ENCODE measurements around the gene CORIN.

CORIN gene

DNA sequence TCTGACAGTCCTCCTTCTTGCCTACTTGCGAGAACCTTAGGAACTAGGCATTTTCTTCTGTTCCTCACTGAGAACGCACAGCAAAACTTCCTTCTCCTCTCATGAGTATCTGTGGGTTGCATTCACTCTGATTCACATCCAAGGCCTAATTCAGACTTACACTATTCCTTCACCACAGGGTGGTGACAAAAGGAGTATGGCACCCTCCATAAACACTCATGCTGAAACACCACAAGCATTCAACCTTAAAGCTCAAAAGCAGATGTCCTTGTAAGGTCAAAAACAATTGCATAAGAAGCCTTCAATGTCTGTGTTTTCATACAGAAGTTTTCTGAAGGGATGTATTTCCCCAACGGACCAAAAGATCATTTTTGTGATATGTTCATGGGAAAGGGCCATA, 147.3 kb downstream of the CORIN start:
- DNase-seq (ENCODE audit: low read depth) = no peak

DNA sequence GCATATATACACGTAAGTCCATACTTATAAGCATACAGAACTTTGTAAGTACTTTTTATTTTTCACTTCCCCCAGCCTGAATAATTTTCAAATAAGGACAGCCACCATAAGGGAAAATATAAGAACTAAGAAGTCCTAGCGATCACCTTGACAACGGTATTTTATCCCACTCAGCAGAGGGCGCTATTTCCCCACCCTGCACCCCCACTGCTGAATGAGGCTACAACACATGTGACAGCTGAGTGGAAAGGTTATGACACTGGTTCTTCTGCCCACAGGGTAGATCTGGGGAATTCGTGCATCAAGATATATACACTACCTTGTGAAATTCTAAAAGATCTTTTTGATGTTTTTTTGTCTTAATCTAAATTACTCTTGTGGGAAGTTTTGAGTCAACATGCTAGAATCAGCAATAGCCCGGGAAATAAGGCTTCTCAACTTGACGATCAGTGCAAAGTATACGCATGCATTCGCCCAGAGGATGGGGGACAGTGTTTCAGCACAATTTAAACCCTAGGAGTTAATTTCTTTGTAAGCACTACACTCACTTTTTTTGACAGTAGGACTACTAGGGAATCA, 151.5 kb downstream of the CORIN start:
- DNase-seq (ENCODE audit: low read depth) = peak; percentile 46

DNA sequence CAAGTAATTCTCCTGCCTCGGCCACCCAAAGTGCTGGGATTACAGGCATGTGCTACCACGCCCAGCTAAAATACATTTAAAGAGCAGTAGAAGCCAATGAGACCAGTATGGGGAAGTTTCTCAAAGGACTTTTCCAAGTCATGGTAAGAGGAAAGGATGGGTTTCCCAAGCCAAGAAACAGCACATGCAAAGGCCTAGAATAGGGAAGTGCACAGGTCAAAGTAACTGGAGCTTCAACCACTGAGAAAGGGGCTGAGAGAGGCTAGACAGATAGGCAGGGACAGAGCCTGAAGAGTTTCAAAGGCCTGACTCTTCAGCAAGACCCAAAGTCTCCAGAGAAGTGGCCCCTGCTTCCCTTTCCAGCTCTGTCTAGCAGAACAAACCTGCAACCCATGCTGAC, 162.1 kb downstream of the CORIN start:
- DNase-seq (ENCODE audit: low read depth) = no peak

DNA sequence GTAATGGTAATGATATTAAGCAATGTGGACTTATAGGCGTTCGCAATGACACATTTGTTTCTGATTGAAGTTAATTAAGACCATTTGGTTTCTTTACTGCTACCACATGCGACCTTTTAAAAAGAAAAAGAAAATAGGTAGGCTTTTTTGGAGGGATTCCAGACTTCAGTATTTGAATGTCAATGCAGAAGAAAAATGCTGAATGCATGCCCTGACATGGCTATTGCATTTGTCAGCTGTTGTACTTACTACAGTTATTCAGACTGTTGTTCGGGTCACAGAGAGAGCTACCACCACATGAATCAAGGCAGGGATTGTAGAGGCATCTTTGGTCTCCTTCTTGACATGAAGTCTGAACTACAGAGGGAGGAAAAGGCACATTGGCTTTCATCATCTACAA, 163.7 kb downstream of the CORIN start:
- no peak for DNase-seq (ENCODE audit: low read depth)

DNA sequence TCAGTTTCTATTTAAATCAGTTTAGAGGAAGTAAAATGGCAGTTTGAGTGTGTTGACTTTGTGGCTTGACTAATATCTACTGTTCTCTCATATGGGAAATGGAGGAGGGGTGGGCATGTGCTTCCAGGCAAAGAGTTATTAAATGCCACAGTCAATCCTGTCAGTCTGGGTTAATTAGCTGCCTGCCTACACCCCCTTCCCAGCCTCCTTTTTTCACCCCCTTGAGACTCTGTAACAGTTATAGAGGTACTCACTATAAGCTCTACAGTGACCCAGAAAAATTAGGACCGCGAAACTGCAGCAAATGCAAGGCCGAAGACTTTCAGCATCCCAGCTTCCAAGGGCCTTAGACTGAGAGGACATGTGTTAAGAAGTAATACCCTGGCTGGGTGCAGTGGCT, 165.2 kb downstream of the CORIN start:
- no peak for DNase-seq (ENCODE audit: low read depth)

DNA sequence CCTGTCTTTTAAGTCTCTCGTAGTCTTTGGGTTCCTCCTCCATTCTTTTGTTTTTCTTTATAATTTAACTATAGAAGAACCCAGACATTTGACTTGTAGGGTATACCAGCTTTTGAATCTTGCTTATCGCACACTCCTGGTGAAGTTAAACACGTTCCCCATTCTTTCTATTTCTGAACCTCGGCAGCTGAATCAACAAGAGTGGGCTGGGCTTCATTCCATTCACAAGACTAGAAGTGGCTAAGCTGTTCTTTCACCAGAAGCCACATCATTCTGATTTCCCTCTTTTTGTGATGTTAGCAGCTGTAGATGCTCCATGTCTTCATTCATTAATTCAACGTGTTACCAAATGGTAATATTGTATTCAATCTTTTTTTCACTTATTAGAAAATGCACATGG, 167.9 kb downstream of the CORIN start:
- DNase-seq (ENCODE audit: low read depth) = no peak

DNA sequence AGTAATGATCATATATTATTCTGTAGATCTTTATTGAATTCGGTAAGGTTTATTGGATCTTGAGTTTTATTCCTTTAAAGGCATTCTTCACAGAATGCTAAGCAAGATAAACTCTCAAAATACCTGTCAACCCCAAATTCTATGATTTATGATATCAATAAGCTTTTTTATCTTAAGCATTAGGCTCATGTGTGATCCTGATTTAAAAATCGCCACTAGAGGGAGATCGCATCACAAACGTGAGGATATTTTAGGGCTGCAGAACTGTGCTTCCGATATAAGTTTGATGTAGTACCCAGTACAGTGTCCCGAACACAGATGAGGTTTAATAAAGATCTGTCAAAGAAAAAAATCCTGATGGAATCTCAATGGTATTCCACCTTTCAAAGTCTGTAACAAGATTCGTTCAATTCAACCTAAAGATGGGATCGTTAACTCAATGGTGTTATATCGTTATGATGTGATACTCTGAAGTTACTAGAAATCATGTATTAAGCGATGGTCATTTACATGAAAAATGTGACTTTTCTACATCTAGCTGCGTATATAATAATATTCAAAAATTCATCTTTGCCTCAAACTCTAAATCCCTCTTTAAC, 169.0 kb downstream of the CORIN start:
- no peak for DNase-seq (ENCODE audit: low read depth)

DNA sequence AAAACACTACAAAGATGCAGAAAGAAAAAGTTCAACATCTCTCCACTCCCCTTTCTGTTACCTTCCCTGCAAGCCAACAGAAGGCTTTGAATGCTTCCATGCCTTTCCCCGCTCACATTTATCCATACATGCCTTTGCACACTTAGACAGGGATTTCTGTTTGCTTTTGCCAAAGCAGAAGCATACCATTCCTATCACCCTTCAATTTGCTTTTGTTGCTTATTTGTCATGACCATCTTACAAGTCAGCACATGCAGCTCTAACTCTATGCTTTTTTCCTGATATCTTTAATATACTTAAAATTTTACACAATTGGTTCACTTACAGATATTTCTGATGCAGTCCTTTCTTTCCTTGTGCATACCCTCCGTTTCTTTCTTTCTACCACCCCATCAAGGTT, 169.6 kb downstream of the CORIN start:
- DNase-seq (ENCODE audit: low read depth) = no peak

DNA sequence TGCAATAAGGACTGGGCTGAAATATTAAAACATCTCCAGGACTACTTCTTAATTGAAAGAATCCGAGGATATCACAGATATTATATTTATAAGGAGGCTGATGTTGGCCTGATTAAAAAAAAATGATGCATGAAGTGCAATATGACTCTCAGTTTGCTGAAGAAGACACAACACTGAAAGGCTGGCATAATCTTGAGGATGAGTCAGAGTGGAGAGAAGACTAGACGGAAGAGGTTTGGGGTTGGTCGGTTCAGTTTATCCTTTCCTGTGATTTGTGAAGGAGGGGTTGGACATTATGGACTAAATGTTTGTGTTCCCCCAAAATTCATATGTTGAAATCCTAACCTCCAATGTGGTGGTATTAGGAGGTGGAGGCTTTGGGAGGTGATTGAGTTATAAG, 170.3 kb downstream of the CORIN start:
- no peak for DNase-seq (ENCODE audit: low read depth)

DNA sequence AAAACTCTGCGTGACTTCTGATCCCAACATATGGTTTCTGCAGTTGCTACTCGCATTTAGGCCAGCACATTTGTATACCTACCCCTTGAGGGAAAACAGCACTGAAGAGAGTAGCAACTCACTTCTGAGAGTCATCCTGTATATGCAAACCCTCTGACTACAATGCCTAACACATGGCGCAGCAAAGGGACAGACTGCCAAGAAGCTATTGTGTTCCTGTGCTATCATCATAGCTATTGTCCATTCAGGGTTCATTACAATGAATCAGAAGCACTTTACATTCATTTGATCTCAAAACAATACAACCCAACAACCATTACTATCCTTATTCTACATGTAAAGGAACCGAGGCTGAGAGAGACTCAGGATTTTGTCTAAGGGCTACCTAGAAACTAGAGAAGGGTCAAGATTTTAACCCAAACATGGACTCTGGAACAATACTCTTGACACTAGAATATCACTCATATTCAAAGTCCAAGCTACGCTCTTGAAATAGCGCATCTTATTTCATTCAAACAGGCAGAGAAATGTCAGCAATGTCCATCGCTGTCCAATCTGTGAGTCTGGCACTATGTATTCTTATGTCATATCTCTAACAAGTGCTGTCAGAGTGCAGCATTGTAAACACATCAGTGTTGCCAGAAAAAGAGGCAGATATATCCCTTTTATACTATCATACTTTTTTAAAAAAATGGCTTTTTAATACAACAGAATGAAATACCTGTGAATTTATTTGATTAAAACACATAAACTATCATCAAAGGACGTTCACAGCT, 173.6 kb downstream of the CORIN start:
- DNase-seq (ENCODE audit: low read depth) = no peak

DNA sequence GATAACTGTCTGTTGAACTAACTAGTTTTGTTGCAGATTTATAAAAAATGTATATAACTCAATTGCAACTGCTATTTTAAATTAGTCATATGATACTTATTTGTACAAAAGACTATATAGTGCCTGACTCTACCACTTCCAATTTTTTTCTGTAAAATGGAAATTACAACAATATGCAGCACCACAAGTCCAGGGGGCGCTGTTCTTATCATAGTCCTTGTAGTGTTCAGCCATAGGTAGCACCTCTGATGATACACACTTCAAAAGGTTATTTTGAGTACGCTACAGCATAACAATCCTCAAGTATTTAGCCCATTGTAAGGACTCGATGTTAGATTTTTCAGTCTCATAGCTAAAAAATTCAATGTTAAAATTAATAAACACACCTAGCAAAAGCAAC, 174.9 kb downstream of the CORIN start:
- no peak for DNase-seq (ENCODE audit: low read depth)

DNA sequence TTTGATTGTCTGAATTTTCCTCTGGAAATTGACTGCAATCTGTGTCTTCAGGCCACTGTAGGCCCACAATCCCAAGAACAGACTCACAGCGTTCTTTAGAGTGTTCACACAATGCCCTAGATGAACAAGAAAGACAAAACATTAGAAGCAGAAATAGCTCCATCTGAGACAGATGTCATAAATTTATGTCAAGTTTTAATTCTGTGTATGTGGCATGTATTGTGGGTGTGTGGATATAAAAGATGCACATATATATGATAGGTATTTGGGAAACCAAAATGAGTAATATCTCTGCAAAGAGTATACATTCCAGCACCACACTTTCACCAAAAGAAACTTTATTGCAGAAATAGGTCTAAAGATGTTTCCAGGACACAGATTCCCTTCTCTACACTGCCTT, 176.1 kb downstream of the CORIN start:
- no peak for DNase-seq (ENCODE audit: low read depth)

DNA sequence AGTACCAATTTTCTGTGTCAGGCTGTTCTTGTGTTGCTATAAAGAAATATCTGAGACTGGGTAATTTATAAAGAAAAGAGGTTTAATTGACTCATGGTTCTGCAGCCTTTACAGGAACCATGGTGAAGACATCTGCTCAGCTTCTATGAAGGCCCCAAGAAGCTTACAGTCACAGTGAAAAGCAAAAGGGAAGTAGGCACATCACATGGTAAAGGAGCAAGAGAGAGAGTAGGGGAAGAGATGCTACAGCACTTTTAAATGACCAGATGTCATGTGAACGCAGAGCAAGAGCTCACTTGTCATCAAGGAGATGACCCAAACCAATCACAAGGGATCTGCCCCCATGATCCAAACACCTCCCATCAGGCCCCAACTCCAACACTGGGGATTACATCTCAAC, 178.5 kb downstream of the CORIN start:
- DNase-seq (ENCODE audit: low read depth) = no peak

DNA sequence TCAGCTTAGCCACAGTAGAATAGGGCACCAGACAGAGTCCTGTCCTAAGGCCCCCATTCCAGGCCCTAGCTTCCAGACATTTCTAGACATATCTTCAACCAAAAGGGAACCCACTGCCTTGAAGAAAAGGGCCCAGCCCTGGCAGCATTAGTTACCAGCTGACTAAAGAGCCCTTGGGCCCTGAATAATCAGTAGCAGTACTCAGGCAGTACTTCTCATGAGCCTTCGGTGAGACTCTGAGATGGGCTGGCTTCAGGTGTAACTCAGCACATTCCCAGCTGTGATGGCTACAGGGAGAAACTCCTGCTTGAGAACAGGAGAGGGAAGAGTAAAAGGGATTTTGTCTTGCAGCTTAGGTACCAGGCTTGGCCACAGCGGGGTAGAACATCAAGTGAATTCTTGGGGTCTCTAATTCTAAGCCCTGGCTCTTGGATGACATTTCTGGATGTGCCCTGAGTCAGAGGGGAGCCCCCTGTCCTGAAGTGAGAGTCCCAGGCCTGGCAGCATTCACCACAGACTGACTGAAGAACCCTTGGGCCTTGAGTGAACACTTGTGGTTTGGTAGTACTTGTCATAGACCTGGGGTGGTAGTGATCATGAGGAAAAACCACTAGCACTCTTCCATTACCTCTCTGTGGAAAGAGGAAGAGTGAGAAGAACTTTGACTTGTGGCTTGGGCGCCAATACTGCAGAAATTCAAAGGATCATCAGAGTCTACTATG, 182.7 kb downstream of the CORIN start:
- DNase-seq (ENCODE audit: low read depth) = no peak

DNA sequence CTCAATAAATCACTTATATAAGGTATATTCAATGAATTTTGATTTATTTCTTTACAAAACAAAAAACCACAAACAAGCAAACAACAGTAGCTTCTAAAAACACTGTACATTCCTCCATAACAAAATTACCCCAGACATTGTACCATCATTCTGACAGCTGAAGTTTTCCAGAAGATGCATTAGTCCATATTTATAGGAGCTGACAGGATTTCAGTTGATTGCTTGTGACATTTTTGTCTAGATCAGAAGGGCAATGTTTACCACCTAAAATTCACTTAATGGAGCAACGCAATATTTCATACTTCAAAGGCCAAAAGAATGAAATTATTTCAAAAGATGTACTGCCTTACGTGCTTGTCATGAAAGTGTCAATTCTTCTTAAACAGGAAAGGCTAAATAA, 185.8 kb downstream of the CORIN start:
- DNase-seq (ENCODE audit: low read depth) = no peak

DNA sequence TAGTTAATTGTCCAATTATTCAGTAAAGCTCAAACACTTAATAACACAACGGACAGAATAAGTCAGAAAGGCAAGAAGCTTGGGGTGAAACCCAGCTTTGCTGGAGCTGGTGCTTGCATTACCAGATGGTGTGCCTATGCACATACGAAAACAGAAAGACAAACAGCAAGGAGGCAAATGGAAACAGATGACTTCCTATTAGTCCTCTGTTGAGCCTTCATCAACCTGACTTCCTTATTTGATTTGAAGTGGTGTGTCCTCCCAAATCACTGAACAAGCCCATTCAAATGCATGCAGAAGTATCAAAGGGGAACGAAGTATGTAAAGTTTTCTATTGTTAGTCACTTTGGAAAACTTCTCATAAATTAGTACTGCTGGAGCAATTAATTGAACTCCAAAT, 186.6 kb downstream of the CORIN start:
- DNase-seq (ENCODE audit: low read depth) = no peak

DNA sequence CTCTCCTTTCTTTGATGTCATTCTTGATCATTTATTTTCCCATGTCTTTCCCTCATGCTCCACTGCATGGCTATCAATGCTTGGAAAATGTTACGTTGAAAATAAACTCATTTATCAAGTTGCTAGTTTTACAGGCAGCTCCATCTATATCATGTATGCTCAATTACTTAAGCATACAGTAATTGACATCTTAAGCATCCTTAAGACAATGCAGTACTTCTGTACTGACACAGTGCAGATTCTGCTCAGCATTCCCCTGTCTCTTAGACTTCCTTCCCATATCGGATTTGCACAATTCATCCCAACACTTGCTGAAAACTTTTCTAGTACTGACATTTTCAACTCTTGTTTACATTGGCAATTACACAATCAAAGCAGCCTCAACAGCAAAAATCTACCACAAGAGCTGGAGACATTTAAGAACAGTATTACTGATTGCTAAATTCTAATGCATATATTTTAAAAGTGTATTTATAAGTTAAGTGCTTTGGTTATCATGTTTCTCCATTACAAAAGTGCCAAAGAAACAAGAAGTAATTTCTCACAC, 187.2 kb downstream of the CORIN start:
- no peak for DNase-seq (ENCODE audit: low read depth)

DNA sequence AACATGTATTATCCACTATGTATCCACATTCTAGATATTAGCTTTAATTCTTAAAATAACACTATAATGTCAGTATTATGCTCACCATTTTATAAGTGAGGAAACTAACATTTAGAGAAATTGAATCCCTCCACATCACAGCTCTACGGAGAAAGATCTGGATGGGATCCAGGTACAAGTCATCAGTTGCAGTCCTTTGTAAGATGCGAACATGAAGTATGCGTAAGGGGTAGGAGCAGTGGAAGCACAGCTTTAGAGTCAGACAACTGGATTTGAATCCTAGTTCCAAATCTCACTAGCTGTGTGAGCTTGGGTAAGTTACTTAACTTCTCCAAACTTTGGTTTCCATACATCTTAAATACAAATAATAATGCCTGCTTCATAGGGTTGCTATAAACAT, 190.3 kb downstream of the CORIN start:
- DNase-seq (ENCODE audit: low read depth) = no peak

DNA sequence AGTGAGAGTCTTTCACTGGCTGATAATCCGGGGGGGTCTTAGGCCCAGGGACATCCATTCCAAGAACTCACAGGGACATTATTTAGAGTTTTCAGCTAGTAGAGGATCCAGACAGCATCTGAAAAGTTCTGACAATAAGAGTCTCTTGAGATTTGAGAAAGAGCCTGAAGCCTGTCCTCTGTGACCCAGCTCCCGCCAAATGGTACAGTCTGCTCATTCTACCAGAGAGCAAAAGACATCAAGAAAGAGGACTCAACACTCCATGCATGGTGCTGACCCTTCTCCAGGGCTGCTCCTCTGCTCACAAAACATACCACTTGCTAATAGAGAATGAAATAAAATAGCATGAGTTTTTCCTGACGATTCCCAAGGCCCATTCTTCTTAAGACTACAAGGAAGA, 190.8 kb downstream of the CORIN start:
- DNase-seq (ENCODE audit: low read depth) = no peak

DNA sequence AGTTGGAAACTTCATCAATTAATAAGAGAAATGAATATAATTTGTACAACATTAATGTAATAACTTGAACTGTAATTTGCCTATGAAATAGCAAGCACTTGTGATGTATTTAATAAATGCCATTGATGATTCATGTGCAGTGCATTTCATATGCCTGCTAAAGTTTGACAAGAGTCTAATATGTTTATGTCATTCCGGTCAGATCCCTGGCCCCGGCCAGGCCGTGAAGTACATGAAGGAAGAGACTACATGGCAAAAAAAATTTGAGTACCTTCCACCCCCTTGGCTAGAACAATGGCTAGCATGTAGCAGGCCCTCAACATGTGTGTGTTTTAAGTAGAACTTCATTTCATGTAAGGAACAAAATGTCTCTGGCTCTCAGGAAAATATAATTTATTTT, 191.5 kb downstream of the CORIN start:
- DNase-seq (ENCODE audit: low read depth) = no peak

DNA sequence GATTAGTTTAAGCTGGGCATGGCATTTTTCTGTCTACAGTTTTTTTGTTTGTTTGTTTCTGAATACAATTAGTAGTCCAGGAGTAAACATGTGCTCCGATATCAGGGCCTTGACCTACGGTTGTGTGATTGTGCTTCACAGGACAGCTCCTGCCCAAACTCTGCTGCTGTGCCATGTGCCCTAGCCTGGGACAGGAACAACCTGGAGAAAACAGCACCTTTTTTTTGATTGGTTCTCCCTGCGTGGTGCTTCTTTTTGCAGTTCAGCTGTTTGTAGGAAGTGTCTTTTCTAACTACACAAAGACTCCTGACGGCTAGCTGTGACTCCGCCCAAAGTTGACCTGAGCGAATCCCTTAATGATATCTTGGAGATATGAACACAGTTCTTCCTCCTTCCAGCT, 194.0 kb downstream of the CORIN start:
- DNase-seq (ENCODE audit: low read depth) = no peak

DNA sequence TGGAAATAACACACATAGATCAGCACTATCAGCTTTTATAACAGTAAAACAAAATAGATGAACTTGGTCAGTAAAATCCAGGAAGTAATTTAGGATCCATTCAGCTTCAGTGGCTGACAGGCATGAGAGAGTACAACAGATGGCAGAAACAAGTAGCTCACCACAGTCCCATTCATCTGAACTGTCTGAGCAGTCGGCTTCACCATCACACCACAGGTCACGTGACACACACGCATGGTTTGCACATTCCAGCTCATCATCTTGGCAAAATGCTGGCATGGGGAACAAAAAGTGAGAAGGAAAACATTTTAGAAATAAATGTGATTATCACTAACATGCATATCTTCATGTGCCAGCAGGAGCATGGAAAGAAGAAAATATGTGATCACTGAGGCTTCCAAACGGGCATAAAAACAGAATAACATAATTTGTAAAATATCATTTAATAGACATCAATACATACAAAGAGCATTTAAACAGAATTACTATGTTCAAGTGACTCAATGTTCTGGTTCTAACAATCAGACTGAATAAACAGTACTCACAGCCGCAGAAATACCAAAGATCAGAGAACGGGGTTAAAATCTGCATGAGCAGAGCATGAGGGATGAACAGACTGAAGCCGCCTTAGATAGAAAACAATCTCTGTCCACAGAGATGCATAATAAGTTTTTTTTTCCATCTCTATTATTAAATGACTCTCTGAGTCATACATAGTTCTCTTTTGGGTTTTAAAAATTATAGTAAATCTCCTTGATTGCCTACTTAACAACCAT, 194.7 kb downstream of the CORIN start:
- no peak for DNase-seq (ENCODE audit: low read depth)
